ENCODE measurements around the gene TMEM30A. TPM values are rescaled to one million over a fixed set of nuclear protein-coding genes. Genes with fewer than 3 reads are reported as not detected.

Gene TMEM30A
- total RNA-seq, 4 donors from 2014 or later, result 87.6 to 102 (median 91.9) TPM

DNA sequence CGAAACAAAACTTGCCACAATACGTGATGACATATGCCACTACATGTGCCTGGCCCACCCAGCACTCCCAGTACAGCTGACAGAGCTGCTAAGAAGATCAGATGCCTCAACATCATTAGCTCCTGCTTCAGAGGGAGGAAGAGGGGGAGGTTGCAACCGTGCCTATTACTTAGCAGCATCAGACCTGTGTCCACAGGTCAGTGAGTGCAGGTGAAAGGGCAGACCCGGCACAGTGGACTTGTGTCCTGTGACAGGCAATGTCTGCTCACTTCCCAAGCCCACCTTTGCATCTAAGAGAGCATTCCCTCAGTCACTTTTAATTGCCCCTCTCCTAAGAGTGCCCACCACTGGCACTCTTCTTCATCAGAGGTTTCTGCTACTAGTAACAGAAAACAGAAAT lies 69.3 kb downstream of the TMEM30A start:
- intact Hi-C loops (cut with DNase I), result loop anchor here (10.0 kb wide), 1 partner anchor 870 kb away; no protein-coding TSS in a partner anchor
- H3K9me3 ChIP-seq, result no peaks in the 10 kb centered on the region

DNA sequence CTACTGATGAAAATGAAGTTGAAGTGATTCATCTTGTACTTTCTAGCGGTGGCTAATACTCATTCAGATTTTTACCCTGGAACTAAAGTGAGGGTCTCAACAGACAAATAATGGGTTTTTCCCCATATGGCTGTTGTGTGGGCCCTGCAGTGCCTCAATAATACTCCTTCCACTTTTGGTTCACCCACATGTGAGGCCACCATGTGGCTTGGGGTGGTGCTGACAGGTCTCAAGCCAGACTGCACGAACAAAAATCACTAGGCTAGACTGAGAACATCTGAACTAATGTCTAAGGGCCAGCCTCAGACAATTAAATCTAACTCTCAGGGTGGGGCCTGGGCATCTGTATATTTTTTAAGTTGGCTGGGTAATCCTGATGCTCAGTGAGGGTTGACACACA lies 70.9 kb downstream of the TMEM30A start:
- 83% methylated on average over 2 of the region's 2 CpGs for WGBS
- H3K4me1 ChIP-seq, result peaks cover 18 to 27% (median 25%) of the 10 kb centered on the region in 4 donors
- no peaks in the 10 kb centered on the region for H3K36me3 ChIP-seq
- no peak overlapping the region for H3K27ac ChIP-seq (replicated peaks in 1 of 4)
- intact Hi-C loops (cut with DNase I), result loop anchor here (5.0 to 10.0 kb wide), 4 partner anchors 869 to 1536 kb away; no protein-coding TSS in a partner anchor
- TF ChIP-seq EP300 (IDR thresholded peaks at IDR 0.05), result no peak
- no peak for TF ChIP-seq POLR2AphosphoS5 (IDR thresholded peaks at IDR 0.05)
- TF ChIP-seq, protein P1, sequence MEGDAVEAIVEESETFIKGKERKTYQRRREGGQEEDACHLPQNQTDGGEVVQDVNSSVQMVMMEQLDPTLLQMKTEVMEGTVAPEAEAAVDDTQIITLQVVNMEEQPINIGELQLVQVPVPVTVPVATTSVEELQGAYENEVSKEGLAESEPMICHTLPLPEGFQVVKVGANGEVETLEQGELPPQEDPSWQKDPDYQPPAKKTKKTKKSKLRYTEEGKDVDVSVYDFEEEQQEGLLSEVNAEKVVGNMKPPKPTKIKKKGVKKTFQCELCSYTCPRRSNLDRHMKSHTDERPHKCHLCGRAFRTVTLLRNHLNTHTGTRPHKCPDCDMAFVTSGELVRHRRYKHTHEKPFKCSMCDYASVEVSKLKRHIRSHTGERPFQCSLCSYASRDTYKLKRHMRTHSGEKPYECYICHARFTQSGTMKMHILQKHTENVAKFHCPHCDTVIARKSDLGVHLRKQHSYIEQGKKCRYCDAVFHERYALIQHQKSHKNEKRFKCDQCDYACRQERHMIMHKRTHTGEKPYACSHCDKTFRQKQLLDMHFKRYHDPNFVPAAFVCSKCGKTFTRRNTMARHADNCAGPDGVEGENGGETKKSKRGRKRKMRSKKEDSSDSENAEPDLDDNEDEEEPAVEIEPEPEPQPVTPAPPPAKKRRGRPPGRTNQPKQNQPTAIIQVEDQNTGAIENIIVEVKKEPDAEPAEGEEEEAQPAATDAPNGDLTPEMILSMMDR (IDR thresholded peaks at IDR 0.05), result no peak
- no peak for TF ChIP-seq POLR2A (IDR thresholded peaks at IDR 0.05; ENCODE audit: low read depth)
- H3K4me3 ChIP-seq, result no peak overlapping the region
- DNase-seq (ENCODE audit: extremely low spot score), result no peak
- H3K9me3 ChIP-seq, result no peaks in the 10 kb centered on the region
- H3K27me3 ChIP-seq, result no peaks in the 10 kb centered on the region

More for the DNA sequence above, 69.3 kb downstream of the TMEM30A start:
- Histone ChIP-seq H3K27ac (replicated peaks in 1 of 4) (no peak overlapping the region), H3K27me3 (no peaks in the 10 kb centered on the region), H3K36me3 (no peaks in the 10 kb centered on the region), H3K4me1 (peaks cover 13 to 22% (median 21%) of the 10 kb centered on the region in 4 donors), H3K4me3 (no peak overlapping the region)
- 85% methylated on average over 4 of the region's 4 CpGs for WGBS
- TF ChIP-seq, protein P1 (IDR thresholded peaks at IDR 0.05), result no peak
- TF ChIP-seq POLR2AphosphoS5 (IDR thresholded peaks at IDR 0.05) (no peak), EP300 (IDR thresholded peaks at IDR 0.05) (no peak), POLR2A (IDR thresholded peaks at IDR 0.05; ENCODE audit: low read depth) (no peak)
- no peak for DNase-seq (ENCODE audit: extremely low spot score)

DNA sequence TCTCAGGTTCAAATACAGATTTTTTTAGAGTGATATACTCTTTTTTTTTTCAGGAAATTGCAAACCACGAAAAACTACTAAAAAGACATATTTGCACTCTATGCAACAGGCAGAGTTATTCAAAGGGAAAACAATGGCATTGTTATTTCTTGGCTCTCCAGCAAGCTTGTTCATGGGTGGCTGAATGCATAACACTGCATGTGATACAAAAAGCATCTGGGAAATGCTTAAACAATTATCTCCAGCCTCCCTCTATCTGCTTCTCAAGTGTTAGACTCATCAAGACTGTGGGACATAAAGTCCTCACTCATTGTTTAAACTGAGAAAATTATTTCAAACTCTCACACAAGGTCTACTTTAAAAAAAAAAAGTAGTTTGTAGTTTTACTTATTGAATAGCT lies 71.5 kb downstream of the TMEM30A start:
- no peak overlapping the region for H3K27ac ChIP-seq (replicated peaks in 1 of 4)
- intact Hi-C loops (cut with DNase I), result loop anchor here (5.0 to 10.0 kb wide), 4 partner anchors 868 to 1536 kb away; no protein-coding TSS in a partner anchor
- H3K36me3 ChIP-seq, result no peaks in the 10 kb centered on the region
- DNase-seq (ENCODE audit: extremely low spot score), result no peak
- no peak overlapping the region for H3K4me3 ChIP-seq
- H3K27me3 ChIP-seq, result no peaks in the 10 kb centered on the region
- H3K9me3 ChIP-seq, result no peaks in the 10 kb centered on the region
- no peak for TF ChIP-seq POLR2A (IDR thresholded peaks at IDR 0.05; ENCODE audit: low read depth)
- no peak for TF ChIP-seq EP300 (IDR thresholded peaks at IDR 0.05)
- TF ChIP-seq, protein P1 (IDR thresholded peaks at IDR 0.05), result no peak
- no peak for TF ChIP-seq POLR2AphosphoS5 (IDR thresholded peaks at IDR 0.05)
- WGBS, result 42% methylated on average over 1 of the region's 1 CpG
- peaks cover 24 to 34% (median 31%) of the 10 kb centered on the region in 4 donors for H3K4me1 ChIP-seq

DNA sequence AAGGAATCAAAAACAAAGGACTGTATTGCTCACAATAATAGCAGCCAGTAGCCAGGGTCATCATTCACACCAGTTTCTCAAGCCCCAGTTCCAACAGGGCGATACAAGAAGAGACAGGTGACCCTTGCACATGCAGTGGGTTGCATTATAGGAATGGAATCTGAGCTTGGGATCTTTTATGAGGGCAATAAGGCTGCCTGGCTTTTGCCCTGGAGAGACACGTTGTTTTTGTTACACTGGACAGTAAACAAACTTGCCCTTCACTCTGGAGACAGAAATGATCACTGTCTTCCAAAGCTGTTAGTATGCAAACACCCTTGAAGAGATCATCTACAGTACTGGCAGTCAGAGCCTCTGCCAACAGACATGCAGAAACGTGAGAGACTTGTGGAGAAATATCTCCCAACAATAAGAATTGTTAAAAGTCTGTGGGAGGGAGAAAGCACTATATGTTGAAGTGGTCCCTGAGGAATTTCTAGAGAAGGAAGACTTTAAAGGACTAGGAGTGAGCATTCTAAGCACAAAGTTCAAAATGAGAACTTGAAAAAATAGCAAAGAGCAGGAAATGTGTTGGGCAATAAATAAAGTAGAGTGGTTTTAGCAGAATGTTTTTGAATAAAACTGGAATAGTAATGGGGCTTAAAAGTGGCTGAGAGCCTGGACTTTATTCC lies 72.5 kb downstream of the TMEM30A start:
- WGBS, result 28% methylated on average over 3 of the region's 3 CpGs
- Histone ChIP-seq H3K4me1 (peaks cover 28 to 35% (median 31%) of the 10 kb centered on the region in 4 donors), H3K9me3 (no peaks in the 10 kb centered on the region), H3K4me3 (no peak overlapping the region), H3K27me3 (no peaks in the 10 kb centered on the region), H3K36me3 (no peaks in the 10 kb centered on the region), H3K27ac (replicated peaks in 1 of 4) (no peak overlapping the region)
- no peak for DNase-seq (ENCODE audit: extremely low spot score)
- intact Hi-C loops (cut with DNase I), result loop anchor here (5.0 to 10.0 kb wide), 4 partner anchors 867 to 1535 kb away; no protein-coding TSS in a partner anchor
- no peak for TF ChIP-seq POLR2AphosphoS5 (IDR thresholded peaks at IDR 0.05)

DNA sequence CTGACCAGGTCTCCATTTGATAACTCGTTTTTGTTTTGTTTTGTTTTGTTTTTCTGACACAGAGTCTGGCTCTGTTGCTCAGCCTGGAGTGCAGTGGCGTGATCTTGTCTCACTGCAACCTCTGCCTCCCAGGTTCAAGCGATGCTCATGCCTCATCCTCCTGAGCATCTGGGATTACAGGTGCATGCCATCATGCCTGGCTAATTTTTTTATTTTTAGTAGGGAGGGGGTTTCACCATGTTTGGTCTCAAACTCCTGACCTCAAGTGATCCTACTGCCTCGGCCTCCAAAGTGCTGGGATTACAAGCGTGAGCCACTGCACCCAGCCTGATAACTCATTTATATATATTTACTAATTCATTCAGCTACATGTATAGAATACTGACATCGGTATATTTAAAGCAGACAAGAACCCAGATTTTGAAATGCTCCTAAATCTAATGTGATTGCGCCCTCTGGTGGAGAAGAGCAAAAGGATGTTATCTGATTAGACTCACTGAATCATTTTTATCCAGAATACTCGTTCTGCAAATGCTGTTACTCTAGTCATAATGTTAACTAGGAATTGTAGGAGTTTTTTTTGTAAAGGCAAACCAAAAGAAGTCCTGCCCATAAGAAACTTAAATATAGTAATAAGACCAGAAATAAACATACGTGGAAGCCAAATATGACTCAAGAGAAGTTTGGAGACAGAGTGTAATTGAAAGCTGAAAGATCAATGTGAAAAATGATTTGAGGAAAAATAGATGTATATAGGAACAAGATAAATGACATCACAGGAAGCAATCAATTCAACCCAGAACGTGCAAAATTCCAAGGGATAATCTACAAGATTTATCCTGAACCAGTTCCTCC lies 73.5 kb downstream of the TMEM30A start:
- Histone ChIP-seq H3K9me3 (no peaks in the 10 kb centered on the region), H3K27ac (replicated peaks in 1 of 4) (no peak overlapping the region), H3K27me3 (peaks cover 0 to 4% (median 0%) of the 10 kb centered on the region in 4 donors), H3K4me3 (no peak overlapping the region), H3K4me1 (peaks cover 36 to 38% (median 37%) of the 10 kb centered on the region in 4 donors), H3K36me3 (no peaks in the 10 kb centered on the region)
- intact Hi-C loops (cut with DNase I), result loop anchor here (5.0 to 10.0 kb wide), 4 partner anchors 866 to 1534 kb away; no protein-coding TSS in a partner anchor
- WGBS, result 23% methylated on average over 10 of the region's 10 CpGs
- no peak for TF ChIP-seq EP300 (IDR thresholded peaks at IDR 0.05)
- TF ChIP-seq, protein P1 (IDR thresholded peaks at IDR 0.05), result peak; percentile 68 to 79 (median 74)
- no peak for TF ChIP-seq POLR2AphosphoS5 (IDR thresholded peaks at IDR 0.05)
- DNase-seq (ENCODE audit: extremely low spot score), result no peak
